OCI-M2 (cell line): ENCODE data around the gene CPEB4.

Experiments
- DNase-seq: peaks from one replicate; lab custom pipeline; 2025; ENCODE audit not compliant: unreplicated experiment; lab: John Stamatoyannopoulos, UW

The CPEB4 gene

DNA sequence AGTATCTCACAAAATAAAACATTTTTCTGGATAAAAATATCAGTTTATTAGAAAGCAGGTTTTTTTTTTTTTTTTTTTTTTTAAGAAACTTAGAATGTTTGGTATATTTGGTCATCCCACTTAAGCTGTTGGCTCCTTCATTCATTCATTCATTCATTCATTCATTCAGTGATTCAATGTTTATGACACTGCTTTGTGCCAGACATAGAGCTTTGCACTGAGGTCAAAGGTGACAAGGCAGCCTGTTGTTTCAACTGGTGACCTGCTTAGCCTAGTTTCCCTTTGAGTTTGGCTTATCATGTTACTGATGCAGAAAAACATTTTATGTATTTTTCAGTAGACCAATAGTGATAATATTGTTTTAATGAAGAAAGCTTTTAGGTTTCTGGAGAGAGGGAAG is 23.5 kb downstream of the CPEB4 start:
- no peak for DNase-seq

DNA sequence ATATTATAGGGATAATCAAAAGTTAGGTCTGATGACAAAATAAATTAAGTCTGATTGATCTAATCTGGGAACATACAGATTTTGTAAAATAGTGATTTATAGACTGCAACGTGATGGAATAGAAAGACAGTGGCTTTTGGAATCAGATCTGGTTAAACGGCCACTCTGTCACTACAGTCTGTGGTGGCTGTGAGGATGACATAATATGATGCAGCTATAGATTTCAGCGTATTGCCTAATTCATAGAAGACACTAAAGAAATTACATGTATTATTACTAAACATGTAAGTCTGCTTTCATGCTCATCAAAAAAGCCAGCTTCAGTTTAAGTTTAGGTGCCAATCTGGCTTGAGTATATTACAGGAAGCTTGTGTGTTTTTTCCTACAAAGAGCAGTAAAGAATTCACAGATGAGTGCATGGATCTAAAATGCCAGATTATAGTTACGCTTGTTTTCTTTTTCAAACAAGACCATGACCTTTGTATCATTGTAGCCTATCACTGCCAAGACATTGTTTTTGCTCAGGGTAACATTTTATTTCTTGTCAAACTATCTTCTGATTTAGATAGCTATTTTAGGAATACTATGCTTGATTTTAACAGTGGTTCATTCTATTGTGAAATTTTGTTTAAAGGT is 25.7 kb downstream of the CPEB4 start:
- DNase-seq, result no peak

DNA sequence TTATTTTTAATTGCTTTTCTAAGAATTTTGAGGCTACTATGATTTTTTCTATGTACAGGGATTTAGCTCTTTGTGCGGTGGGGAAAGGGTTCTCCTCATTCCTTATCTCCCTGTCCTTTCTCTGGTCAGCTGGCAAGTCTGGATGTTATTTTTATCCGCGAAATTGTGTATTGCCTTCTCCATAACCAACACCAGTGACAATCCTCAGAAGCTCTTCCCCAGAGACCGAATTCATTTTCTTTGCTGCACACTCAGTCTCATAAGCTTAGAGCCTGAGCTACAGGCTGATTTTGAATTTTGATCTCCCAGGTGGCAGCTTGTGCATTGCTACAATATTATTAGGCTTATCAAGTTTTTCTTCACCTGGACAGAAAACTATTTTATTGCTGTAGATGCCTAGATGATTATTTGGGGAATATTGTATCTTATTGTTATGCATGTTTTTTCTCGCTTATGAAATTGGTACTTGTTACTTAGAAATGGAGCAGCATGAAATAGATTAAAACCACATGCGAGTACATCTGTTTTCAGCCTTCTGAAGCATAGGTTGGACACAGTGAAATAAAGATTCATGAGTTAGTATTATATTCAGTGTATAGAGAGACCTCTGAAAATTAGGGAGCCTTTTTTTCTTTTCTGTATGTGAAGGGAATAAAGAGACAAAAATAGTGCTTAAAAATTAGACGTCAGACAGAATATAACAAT is 27.3 kb downstream of the CPEB4 start:
- DNase-seq, result no peak

DNA sequence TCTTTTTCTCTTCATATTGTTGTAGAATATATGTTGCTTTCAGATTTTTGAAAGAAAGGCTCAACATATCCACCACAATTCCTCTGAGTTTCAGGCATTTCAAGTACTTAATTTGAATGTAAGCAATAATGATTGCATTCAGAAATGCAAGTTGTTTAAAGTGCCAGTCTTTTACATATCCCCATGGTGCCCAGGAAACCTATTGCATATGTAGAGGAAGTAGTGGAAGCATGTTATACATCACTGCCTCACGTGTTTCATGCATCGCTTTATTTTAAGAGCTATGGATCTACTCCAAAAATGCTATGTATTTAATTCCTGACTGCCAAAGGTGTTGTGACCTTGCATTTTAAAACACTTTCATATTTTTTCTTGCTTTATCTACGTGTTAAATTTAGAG is 28.1 kb downstream of the CPEB4 start:
- no peak for DNase-seq

DNA sequence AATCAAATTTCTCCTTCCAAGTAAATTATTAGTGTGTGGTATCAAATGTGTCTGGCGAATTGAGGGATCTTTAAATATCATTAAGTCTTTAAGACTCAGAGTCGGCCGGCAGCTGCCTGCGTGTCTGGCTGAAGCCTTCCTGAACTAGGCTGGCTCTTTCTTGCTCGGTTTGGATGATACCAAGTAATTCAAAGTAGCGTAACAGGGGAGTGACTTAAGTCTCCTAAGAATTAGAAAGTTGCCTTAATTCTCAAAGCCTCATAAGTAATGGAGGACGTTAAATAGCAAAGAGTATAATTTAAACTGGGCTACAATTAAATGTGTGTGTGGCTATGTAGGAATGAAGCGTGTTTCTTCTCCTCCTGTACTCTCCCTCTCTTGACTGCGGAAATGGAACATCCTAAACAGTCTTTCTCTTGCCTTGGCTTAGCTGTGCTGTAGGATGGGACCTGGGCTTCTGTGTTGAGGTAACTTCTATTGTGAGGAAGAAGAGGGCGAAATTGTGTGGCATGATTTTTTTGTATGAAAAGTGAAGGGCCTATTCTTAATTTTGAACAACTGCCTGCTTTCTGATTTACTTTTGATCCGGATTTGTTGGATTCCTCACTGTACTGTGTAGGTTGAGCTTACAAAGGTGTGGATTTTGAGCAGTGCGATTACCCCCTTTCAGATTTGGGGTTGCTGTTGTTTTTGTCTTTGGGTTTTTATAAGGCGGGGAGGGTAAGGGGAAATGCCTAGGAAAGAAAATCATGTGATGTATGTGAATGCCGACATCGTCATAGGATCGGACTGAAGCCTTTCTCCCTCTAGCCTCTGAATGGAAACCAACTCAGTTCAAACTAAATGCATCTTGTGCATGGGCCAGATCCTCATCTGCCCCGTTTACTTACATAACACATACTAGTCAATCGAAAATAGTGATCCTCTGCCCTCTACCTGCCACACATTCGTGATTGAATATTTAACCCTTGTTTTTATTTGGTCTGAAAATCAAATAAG is 29.9 kb downstream of the CPEB4 start:
- peak; percentile 24 for DNase-seq

DNA sequence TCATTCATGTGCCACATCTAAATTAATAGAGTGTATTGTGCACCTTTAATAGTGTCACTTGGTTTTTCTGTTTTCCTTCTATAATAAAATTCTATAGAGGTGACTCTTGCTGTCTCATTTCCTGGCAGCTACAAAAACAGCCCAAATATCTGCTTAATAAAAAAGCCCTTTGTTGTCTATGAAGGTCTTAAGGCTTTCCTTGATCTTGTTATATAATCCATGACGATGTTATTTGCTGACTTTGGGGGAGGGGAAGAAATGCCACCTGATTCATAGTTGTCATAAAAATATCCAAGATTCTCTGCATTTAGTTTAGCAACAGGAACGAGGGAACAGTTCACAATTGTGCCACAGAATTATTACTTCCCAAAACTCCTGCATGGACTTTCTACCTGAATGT is 31.3 kb downstream of the CPEB4 start:
- no peak for DNase-seq

DNA sequence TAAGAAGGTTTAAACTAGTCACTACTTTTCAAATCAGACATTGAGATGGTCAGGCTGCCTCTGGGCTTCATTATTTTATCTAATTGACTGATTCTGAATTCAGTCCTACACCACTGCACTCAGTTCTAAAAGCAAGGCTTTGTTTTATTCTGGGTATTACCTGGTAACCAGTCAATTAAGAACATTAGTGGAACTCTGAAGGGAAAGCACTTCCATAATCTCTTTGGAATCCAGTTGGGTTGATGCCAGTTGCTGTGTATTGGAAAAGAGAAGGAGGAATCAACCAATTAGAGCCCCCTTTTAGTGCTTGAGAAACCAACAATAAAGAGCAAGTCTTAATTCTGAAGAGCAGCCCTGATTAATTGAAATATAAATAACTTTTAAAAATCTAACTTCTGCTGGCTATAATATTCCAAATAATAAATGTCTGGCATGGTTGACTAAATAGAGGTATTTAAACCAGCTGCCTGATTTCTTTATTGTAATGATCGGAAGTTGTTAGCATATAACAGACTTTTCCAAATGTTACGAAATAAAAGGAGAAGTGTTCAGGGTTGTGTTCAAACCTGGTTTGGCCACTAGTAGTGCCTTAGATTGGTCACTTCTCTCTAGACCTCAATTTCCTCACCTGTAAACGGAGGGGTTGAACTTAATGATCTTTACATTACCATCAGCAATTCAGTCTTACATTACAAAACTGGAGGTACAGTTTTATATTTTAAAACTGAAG is 32.0 kb downstream of the CPEB4 start:
- DNase-seq, result no peak

DNA sequence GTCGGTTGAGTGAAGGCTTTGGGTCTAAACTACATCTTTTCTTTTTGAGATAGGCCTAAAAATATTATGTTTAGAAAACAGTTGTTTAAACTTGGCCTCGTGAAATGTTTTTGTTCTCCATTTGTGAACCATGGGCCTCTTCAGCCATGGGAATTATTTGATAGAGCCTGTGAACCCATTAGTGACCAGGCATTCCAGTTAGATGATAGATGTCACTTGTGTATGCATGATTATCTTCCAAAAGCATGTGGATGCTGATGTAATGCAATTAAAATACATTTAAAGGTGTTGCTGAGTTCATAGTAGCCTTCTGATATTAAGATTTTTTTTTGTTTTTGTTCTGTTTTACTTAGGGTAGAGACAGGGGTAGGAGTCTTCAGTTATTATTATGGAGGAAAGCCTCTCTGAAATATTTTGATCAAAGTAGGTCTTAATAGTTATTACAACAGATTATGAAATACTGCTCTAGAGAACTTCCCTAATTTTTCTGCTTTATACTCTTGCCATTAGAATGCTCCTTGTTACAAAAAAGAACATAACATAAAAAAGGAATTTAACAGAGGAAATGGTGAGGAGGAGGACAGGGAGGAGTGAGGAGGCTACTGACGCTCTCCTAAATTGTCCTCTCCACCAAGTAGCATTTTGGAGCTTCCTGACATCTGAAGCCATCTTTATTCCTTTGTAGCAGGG is 32.9 kb downstream of the CPEB4 start:
- no peak for DNase-seq

DNA sequence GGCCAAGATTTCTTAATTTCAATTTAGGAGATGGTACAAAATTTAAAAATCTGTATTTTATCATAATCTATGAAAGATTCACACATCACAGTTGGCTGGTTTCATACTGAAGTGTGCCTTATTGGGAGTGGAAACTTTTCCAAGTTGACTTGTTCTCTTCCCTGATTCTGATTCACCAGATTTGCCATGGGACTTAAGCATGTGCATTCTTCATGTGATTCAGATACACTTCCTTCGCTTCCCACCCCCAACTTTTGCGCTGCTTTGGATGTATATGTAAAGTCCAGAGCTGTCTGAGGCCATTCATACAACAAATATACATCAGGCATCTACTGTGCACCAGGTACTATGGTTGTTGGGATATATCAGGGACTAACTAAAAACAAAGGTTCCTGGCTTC is 34.4 kb downstream of the CPEB4 start:
- DNase-seq, result no peak

DNA sequence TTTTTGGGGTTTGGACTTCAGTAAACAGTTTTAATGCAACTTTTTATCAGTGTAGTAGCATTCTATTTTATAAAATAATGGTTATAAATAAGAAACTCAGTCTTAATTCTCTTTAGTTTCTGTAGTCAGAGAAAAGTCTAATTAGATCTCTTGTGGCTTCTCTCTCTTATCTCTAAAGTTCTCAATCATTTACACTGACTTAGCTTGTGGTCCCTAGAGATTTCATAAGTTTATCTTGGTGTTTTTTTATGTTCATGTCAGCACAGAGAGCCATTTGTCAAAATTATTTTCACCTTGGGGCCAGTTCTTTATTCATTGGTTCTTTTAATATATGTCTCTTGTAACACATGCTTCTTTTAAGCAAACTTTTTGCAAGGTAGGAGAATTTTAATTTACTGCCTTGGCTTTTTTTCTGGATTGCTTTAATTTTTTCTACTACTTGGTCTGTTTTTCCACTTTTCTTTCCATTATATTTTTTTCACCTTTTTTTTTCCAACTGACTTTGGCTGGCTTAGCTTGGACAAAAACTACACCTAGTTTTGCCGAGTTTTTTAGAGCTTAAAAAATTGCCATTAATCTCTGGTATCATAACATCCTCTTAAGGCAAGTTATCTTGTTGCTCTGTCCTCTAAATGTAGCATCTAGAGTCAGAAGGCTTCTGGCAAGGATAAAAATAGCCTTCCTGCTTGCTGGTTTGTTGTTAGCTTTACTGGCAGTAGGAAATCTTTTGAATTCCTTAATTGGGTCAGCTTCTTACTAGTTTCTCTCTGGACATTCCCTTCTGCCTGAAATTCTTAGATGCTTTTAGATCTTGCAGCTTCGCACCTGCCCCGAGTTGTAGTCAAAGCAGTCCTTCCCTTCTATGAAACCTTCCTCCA is 35.3 kb downstream of the CPEB4 start:
- DNase-seq, result no peak

DNA sequence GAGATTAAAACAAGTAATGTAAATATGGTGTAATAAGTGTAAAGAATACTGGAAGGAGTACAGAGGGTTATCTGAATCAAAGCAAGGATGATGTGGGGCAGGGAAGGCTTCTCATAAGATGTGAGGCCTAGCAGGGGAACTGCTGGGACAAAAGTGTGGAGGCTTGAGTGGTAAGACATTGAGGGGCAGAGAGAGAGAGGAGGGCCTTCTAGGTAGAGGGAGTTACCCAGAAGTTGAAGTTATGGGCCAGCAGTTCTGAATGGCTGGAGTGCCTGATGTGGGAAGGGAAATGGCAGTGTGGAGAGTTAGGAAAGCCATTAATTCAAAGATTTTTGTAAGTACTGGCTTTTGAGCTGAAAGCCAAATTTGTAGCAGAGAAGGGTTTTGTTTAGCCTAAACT is 36.8 kb downstream of the CPEB4 start:
- DNase-seq, result no peak

DNA sequence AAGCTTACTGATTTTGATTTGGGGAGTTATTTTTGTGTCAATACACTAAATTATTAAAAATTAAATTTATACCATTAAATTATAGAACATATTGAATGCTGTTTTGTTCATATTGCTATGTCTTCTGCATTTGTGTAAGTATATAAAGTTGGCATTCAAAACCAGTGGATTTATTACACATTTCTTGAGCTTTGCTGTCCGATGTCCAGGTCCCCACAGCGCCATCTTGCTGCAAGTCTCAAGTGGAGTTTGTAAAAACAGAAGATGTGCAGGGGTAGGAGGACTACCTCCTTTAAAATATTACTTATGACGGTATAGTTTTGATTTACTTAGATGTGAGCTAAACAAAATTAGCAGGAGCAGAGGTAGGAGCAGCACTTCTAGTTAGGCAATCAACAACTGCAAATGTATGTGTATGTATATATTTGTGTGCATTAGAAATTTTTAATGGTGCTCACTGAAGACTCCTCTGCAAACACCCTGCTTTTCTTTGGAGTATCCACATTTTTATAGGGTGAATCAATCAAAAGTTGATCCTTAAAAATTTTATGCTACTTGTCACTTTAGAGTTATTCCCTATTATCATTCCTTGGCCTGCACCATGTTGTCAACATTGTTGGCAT is 37.4 kb downstream of the CPEB4 start:
- DNase-seq, result no peak

DNA sequence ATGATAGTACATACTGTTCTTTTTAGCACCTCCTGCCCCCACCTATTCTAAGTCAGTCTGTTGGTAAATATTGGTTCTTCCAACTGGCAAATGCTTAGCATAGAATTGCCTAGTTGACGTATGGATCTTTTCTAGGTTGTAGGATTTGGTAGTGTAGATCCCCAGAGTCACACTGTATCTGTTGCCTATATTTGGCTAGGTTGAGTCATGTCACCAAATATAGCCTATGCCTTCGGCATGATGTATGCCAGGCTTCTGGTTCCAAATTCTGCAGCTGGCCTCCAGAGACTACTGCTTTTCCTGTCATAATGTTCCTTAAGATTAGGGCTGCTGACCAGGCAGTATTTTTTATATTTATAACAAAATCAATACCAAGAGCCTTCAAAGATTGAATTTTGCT is 38.2 kb downstream of the CPEB4 start:
- no peak for DNase-seq

DNA sequence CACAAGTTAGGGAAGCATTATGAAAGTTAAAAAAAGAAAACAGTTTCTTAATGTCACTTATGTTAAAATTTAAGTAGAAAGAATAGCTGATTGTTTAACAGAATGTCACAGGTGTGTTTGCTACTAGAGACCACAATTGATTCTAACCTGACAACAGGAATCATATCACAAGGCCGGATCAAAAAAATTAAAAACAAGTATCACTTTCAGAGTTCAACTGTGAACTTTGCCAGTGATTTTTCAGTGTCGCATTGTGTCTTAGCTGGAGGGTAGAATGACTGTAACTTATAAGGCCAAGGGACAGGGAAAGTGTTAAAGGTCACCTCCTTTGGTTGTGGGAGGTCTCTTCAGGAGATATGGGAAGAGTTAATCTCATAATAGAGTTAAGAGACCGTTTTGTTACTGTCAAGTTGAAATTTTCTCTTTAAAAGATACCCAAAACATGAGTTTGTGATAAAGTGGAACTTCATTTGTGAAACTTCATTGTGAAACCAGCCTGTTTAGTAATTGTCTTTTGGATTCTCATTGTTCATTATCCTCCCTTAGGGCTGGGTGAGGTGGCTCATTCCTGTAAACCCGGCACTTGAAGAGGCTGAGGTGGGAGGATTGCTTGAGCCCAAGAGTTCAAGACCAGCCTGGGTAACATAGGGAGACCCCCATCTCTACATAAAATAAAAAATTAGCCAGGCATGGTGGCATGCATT is 40.9 kb downstream of the CPEB4 start:
- DNase-seq, result no peak

DNA sequence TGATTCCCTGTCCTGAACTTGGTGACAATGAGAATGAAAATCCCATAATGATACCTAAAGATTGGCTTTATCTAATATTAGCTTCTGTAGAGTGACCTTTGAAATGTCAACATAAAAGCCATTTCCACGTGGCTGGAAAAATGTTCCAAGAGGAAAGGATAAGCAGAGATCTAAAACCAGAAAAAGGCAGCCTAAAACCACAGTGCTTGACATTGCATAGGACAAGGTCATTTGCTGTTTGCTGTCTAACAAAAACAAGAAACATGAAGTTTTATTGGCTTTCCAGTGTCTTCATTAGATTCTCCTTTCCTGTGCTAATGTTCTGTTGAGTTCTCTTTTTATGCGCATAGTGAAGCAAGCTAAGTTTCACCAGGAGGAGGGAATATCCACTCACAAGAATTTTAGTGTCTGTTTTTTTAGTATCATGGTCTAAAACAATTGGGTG is 44.6 kb downstream of the CPEB4 start:
- no peak for DNase-seq

DNA sequence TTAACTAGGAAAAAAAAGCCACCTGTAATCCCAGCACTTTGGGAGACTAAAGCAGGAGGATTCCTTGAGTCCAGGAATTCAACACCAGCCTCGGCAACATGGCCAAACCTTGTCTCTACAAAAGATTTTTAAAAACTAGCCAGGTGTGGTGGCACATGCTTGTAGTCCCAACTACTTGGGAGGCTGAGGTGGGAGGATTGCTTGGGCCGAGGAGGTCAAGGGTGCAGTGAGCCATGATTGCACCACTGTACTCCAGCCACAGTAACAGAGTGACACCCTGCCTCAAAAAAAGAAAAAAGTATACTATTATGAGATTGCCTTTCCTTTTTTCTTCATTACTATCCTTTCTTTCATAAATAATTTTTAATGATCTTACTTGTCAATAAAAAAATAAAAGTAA is 45.8 kb downstream of the CPEB4 start:
- no peak for DNase-seq

DNA sequence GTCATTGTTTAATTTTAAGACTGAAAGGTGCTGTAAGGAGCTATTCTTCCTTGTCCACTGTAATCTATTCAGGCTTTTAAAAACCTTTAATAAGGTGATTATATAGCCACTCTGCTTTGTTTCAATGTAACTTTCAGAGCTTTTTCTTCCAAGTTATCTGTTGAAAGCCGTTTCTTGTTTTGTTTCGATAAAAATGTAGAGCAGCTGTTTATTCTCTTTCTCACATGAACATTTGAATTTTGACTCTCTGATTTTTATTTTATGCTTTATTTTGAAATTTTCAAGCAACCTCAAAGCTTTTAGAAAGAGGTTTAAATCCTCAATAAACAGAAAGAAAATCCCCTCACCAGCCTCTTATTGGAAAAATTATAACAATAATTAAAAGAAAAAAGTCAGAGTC is 47.2 kb downstream of the CPEB4 start:
- DNase-seq, result no peak

DNA sequence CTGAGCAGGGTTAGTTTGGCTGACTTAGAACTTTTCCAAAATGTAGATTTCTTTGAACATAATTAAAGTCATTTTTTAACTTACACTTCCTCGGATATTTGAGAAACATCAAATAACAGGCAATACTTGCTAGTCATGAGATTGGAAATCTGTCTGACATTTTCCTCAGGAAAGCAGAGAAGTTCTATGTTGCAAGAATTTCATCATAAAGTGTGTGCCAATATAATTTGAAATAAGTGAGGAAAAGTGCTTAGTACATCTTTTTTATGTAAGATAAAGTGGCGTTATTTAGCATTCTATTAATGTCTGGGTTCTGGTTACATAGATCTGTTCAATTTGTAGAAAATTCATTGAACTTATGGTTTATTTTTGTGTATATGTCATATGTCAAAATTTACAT is 52.1 kb downstream of the CPEB4 start:
- DNase-seq, result no peak

DNA sequence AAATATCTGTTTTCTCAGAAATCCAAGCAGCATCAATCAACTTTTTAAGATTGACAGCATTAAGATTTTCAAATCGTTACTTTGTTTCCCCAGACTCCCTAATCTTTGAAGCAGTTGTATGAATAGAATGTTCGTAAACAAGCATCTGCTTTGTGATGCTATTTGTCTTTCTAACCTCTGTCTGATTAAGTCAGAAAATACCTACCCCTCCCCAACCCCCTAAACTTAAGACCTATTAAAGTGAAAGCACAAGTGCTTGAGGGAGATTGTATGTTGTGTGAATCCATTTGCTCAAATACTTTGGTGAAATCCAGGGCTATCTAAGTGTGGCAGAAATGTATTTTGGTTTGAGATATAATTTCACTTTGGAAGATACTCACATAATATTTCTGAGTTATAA is 53.0 kb downstream of the CPEB4 start:
- DNase-seq, result no peak
